Aorta (tissue), 5 donors: ENCODE measurements around the gene DCTN1. TPM values are rescaled to one million over a fixed set of nuclear protein-coding genes. Genes with fewer than 3 reads are reported as not detected.
A peak's percentile ranks its signal among the peaks of the same experiment; 100 is the strongest.
"Not testable (repeated sequence)": the region's sequence is repeated elsewhere in the genome, so short reads cannot be mapped to it uniquely, and the experiment has no call there.

ENCODE experiments used
- ATAC-seq: fragments of 200-7000 bp; cut with Tn5 transposase; one replicate; pipeline ENCODE4 v1.9.1; 2022; ENCODE audit warnings: moderate library complexity; ENCODE audit not compliant: low FRiP score
- DNase-seq, 2 donors: peaks; one replicate each; pipeline ENCODE4 v3.0.0-alpha.2; 2020
- H3K27ac ChIP-seq, 2 donors: one replicate each; pipeline ENCODE4 v1.5.1; 2013; ENCODE audit warnings: low read length in 2 of 2, mild to moderate bottlenecking in 2 of 2, moderate library complexity in 2 of 2, control low read depth in 1 of 2, inconsistent platforms in 1 of 2, low read depth in 1 of 2
- H3K27me3 ChIP-seq, 2 donors: one replicate each; pipeline ENCODE4 v1.6.1; 2013; ENCODE audit warnings: control low read depth in 1 of 2, low read length in 1 of 2, mild to moderate bottlenecking in 1 of 2, moderate library complexity in 1 of 2; ENCODE audit not compliant: insufficient read depth in 2 of 2, control insufficient read depth in 1 of 2
- H3K36me3 ChIP-seq, 2 donors: one replicate each; pipeline ENCODE4 v1.6.1; 2013; ENCODE audit warnings: control low read depth in 1 of 2, low read length in 1 of 2, mild to moderate bottlenecking in 1 of 2; ENCODE audit not compliant: insufficient read depth in 2 of 2, control insufficient read depth in 1 of 2
- H3K4me1 ChIP-seq, 2 donors: one replicate each; pipeline ENCODE4 v1.6.1; 2013; ENCODE audit warnings: low read length in 2 of 2, control low read depth in 1 of 2, mild to moderate bottlenecking in 1 of 2, moderate library complexity in 1 of 2; ENCODE audit not compliant: insufficient read depth in 2 of 2, control insufficient read depth in 1 of 2
- H3K4me3 ChIP-seq, 2 donors: one replicate each; pipeline ENCODE4 v1.5.1; 2013; ENCODE audit warnings: low read length in 2 of 2, control low read depth in 1 of 2, mild to moderate bottlenecking in 1 of 2
- H3K9me3 ChIP-seq: one replicate; pipeline ENCODE4 v1.6.1; 2013; ENCODE audit warnings: mild to moderate bottlenecking, low read length; ENCODE audit not compliant: control insufficient read depth
- WGBS, 2 donors: extraction: QIAGEN DNeasy Blood & Tissue Kit; methylation state at CpG; one replicate each; pipeline ENCODE4 v1.1.7; 2013; 5-methylcytosine and 5-hydroxymethylcytosine counted together
- intact Hi-C, 2 donors: fragments of 100-400 bp; cut with DNase I; formaldehyde crosslinking; loops; one replicate each; pipeline versions ENCODE4 v1.14.2 to v1.15.0; 2022
- polyA plus RNA-seq, 2 donors: library from polyadenylated mRNA; stranded (reverse); fragments of 200-250 nt; gene quantifications; one replicate each; pipeline ENCODE4 v1.2.3, GENCODE V29; 2013
- total RNA-seq, 2 donors: library from RNA; stranded (reverse); fragmentation: NEBNext Ultra II Directional; extraction: Animal tissue kit (Norgen Biotek cat#: 25700); gene quantifications; one replicate each; pipeline ENCODE4 v1.2.1, GENCODE V29; 2021
- donor health status: healthy with polysubstance abuse.
- donor health status: Bipolar disorder and iron deficiency.
- donor health status: DM: no; HTN: no; CAD: no.
- donor health status: DM: no; HTN: no; CAD: no.
- donor health status: DM: yes; HTN: yes; CAD: no.

The DCTN1 gene
- total and polyA plus RNA-seq, 4 donors, result 73.8 to 158 (median 123) TPM

DNA sequence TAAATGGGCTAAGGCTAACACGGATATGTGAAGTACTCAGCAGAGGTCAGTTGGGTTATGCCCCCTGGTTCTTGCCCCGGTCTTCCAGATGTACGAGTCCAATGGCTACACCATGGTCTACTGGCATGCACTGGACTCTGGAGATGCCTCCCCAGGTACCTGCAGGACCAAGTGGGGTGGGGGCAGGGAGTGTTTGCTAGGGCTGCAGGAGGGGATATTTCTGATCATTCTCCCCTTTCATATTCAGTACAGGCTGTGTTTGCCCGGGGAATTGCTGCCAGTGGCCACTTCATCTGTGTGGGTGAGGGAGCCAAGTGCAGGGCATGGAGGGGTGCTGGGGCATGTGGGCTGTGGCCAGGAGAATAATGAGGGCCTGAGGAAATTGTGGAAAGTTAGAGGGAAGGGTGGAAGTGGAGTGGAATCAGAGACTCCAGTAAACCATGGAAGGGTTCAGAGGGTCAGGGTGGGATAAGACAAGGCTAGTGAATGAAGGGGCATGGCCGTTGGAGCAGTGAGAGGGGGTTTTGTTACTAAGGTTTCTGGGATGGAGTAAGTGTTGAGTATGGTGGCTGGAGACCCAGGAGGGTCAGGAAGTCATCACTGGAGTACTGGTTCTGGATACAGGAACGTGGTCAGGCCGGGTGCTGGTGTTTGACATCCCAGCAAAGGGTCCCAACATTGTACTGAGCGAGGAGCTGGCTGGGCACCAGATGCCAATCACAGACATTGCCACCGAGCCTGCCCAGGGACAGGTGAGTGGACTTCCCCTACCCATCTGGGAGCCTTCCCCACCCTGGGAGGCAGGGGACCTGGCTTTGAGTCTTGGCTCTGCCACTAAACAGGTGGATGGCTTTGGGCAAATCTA, 43.4 kb upstream of the DCTN1 start:
- no peak for ATAC-seq
- H3K9me3 ChIP-seq, result no peaks in the 10 kb centered on the region
- intact Hi-C loops, result no loop called here
- H3K4me3 ChIP-seq, result no peak overlapping the region
- no peaks in the 10 kb centered on the region for H3K36me3 ChIP-seq
- H3K4me1 ChIP-seq, result no peaks in the 10 kb centered on the region
- no peak for DNase-seq
- no peak overlapping the region for H3K27ac ChIP-seq
- WGBS, 2 donors, result 60 to 69% methylated on average over 9 of the region's 9 CpGs
- H3K27me3 ChIP-seq, result no peaks in the 10 kb centered on the region

DNA sequence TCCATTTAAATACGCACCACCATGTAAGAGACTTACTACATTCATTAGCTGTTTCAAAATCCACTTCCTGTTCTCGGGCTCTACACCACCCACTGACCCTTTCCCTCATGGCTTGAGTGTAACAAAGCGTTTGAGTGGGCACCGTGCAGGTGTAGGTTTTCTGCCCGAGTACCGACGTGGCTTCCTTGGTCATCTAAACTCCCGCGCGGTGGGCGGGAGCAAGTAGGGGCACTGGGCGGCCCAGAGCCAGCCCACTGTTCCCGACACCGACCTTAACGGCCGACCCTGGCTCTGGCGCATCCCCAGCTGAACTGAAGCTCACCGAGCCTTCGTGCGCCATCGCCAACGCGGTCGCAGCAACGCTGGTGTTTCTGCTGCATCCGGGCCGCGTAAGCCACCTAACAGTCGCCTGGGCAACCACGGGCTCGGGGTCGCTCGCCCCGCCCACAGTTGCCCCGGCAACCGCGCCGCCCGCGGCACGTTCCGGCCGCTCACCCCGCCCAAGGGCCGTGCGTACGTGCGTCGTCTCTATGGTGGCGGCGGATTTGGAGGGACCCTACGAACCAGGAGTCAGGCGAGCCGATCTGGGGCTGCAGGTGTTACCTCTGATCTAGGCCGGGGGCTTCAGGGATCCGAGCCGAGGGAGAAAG, 41.2 kb upstream of the DCTN1 start, which contains the start of the genes C2orf81 and WDR54:
TSS of gene C2orf81 (minus strand) at position 399 of the 650 bp plus-strand sequence. CDS start at position 340, 59 bp downstream.
TSS of gene WDR54 (plus strand) at position 510 of the 650 bp plus-strand sequence. CDS start 424 bp downstream, outside the sequence.
- intact Hi-C loops, result no loop called here
- Histone ChIP-seq H3K36me3 (no peaks in the 10 kb centered on the region), H3K27me3 (no peaks in the 10 kb centered on the region), H3K4me1 (no peaks in the 10 kb centered on the region), H3K4me3 (peak within 1 kb of the TSS; percentile 20 to 49), H3K9me3 (no peaks in the 10 kb centered on the region), H3K27ac (no peak within 1 kb of the TSS)
- 1% methylated on average over 57 of the region's 57 CpGs for WGBS, 2 donors
- peak; percentile 92 to 95 for DNase-seq
- peak; percentile 93 for ATAC-seq

DNA sequence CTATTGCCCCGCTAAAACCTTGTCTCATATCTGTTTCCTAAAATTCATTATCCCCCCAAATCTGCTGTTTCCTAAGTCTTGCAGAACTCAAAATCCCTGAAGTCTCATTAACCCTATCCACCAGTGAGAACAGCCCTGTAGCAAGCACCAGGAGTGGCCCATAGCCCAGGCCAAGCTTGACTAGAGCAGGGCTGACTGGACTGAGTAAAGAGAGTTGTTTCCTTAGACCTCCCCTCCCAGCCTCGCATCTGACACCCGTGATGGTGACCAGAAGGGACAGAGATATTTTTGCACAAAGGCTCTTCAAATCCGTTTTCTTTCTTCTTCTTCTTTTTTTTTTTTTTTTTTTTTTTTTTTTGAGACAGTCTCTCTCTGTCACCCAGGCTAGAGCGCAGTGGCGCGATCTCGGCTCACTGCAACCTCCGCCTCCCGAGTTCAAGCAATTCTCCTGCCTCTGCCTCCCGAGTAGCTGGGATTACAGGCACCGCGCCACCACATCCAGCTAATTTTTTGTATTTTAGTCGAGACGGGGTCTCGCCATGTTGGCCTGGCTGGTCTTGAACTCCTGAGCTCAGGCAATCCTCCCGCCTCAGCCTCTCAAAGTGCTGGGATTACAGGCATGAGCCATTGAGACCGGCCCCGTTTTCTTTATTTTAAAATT, 40.5 kb upstream of the DCTN1 start:
- H3K36me3 ChIP-seq, H3K27ac ChIP-seq, H3K4me3 ChIP-seq, ATAC-seq, intact Hi-C loops, DNase-seq, H3K27me3 ChIP-seq, H3K9me3 ChIP-seq, H3K4me1 ChIP-seq: not testable (repeated sequence)
- WGBS, 2 donors, result 78 to 79% methylated on average over 18 to 19 of the region's 19 CpGs

DNA sequence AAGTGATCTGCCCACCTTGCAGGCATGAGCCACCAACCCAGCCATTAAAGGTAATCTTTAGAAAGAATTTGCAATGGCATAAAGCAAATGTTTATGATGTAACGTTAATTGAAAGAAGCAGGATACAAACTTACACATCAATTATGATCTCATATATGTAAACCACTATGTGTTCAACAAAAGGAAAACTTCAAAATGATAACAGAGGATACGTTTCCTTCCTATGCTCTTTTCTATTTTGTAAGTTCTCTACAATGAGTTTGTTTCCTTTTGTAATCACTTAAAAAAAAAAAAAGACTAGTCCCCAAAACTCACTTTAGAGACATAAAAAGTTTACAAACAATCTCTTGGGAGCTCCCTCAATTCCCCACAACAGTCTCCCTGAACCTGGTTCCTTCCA, 39.9 kb upstream of the DCTN1 start:
- Histone ChIP-seq H3K4me1 (no peaks in the 10 kb centered on the region), H3K27me3 (no peaks in the 10 kb centered on the region), H3K36me3 (no peaks in the 10 kb centered on the region), H3K4me3 (no peak overlapping the region), H3K9me3 (no peaks in the 10 kb centered on the region), H3K27ac (no peak overlapping the region)
- WGBS, 2 donors, result 87 to 89% methylated on average over 2 of the region's 2 CpGs
- intact Hi-C loops, result no loop called here
- ATAC-seq (no peak), DNase-seq (no peak)

DNA sequence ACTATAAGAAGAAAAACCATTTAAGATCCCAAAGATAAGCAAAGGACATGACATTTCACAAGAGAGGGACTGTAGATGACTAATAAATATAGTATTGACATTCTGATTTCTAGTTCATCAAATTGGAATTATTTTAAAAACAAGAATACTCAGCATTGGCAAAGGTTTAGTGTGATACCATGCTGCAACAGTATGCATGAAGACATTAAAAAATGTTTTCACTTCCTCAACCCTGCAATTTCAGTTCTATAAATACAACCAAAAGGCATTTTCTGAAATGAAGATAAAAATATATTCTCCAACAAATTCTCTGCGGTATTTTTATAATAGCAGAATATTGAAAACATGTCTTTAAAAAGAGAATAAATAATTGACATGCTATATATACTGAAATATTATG, 39.2 kb upstream of the DCTN1 start:
- intact Hi-C loops, result no loop called here
- Histone ChIP-seq H3K4me1 (no peaks in the 10 kb centered on the region), H3K27me3 (no peaks in the 10 kb centered on the region), H3K27ac (no peak overlapping the region), H3K36me3 (no peaks in the 10 kb centered on the region), H3K4me3 (no peak overlapping the region), H3K9me3 (no peaks in the 10 kb centered on the region)
- DNase-seq, result no peak
- 56 to 63% methylated on average over 1 of the region's 1 CpG for WGBS, 2 donors
- no peak for ATAC-seq

DNA sequence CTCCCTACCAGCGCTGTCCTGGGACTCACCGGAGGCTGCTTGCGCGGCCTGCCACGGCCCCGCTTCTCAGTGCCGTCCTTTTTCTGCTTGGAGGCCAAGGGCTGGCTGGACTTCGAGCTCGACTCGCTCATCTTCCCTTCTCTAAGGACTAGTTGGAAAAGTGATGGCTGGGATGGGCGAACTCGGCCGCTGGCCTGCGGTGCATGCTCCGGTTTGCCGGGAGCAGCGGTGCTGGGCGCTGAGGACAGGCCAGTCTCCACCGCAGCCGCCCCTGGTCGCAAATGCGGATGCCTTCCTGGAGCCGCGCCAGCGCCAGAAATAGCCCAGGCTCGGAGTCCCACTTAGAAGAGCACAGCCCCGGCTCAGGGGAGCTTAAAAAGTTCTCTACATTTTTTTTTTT, 38.2 kb upstream of the DCTN1 start:
- ATAC-seq (no peak), DNase-seq (peak; percentile 68 to 83)
- Histone ChIP-seq H3K27me3 (no peaks in the 10 kb centered on the region), H3K27ac (no peak overlapping the region), H3K36me3 (no peaks in the 10 kb centered on the region), H3K4me3 (no peak overlapping the region), H3K9me3 (no peaks in the 10 kb centered on the region), H3K4me1 (no peaks in the 10 kb centered on the region)
- intact Hi-C loops, result no loop called here
- WGBS, 2 donors, result 32 to 37% methylated on average over 27 of the region's 27 CpGs

DNA sequence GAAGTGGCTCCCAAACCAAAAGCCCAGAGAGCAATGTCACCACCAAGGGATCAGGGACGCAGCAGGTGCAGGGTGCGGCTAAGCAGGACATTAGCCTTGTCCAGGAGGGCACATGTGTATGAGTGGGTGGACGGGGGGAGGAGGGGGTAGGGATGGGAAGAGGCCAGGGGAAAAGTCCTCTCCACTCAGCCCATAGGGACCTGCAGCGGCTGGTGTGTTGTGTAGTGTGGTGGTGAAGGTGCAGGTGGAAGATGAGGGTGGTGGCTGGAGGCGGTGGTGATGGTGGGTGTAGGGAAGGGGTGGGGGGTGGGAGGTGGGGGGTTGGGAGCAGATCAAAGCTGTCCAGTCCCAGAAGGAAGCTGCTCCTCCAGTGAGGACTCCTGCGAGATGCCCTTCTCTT, 37.7 kb upstream of the DCTN1 start:
- ATAC-seq (no peak), DNase-seq (peak in 1 of 2 donors; percentile 40)
- no peaks in the 10 kb centered on the region for H3K9me3 ChIP-seq
- H3K27ac ChIP-seq, result no peak overlapping the region
- 88 to 95% methylated on average over 6 of the region's 6 CpGs for WGBS, 2 donors
- H3K4me1 ChIP-seq, result no peaks in the 10 kb centered on the region
- no peaks in the 10 kb centered on the region for H3K27me3 ChIP-seq
- intact Hi-C loops, result no loop called here
- no peaks in the 10 kb centered on the region for H3K36me3 ChIP-seq
- no peak overlapping the region for H3K4me3 ChIP-seq

DNA sequence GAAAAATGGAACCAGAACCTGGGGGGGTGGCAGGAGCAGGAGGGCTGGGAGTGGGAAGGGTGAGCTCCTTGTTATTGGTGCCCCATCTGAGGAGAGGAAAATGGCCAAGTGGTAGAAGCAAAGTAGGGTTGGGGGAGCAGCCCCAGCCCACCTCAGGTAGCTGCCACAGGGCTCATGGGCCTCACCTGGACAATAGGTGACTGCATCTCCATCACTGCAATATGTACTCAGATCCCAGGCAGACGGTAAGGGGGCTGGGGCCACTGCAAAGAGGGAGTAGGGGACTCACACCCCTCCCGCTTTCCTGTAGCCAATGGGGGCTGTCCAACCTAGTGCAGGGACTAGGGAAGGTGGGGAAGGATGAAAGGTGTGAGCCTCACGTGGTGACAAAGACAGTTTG, 37.1 kb upstream of the DCTN1 start:
- intact Hi-C loops, result no loop called here
- Histone ChIP-seq H3K4me3 (no peak overlapping the region), H3K27me3 (no peaks in the 10 kb centered on the region), H3K36me3 (no peaks in the 10 kb centered on the region), H3K9me3 (no peaks in the 10 kb centered on the region), H3K4me1 (no peaks in the 10 kb centered on the region), H3K27ac (no peak overlapping the region)
- ATAC-seq (no peak), DNase-seq (peak in 1 of 2 donors; percentile 13)
- WGBS, 2 donors, result 89 to 93% methylated on average over 3 of the region's 3 CpGs
